NCI-H2029 treated with DMSO at 0.1 percent for 48 hours (cell line): ENCODE data around the gene ZNF883.

Source experiments
- DNase-seq: peaks from one replicate; lab custom pipeline; 2025; lab: John Stamatoyannopoulos, UW

The ZNF883 gene

GRCh38 chr9:112917987-112918362 lies 94.0 kb downstream of the ZNF883 start:
- no peak for DNase-seq

GRCh38 chr9:112917047-112917986 lies 94.7 kb downstream of the ZNF883 start:
- DNase-seq = no peak

- DNase-seq = no peak
These were observed 97.5 kb downstream of the ZNF883 start for GRCh38 chr9:112914524-112914923.

GRCh38 chr9:112913326-112913725 lies 98.7 kb downstream of the ZNF883 start:
- DNase-seq = no peak

GRCh38 chr9:112912636-112913035 lies 99.4 kb downstream of the ZNF883 start:
- no peak for DNase-seq

GRCh38 chr9:112911736-112912135 lies 100.3 kb downstream of the ZNF883 start:
- no peak for DNase-seq
